Loucy (cell line): ENCODE measurements around the gene ACTN1.

Experiments used
- H2AFZ ChIP-seq: fragments of 200-600 bp; sonication (generic); 2 replicates; pipeline ENCODE4 v1.6.0; 2016; ENCODE audit warnings: antibody characterized with exemption, mild to moderate bottlenecking, low read length, moderate library complexity
- H3F3A ChIP-seq: fragments of 200-600 bp; 2 replicates; pipeline ENCODE4 v1.6.0; 2016; ENCODE audit warnings: antibody characterized with exemption, low read depth, mild to moderate bottlenecking
- H3K27me3 ChIP-seq: fragments of 200-600 bp; sonication (generic); 2 replicates; pipeline ENCODE4 v1.6.1; 2014; ENCODE audit warnings: low read length, mild to moderate bottlenecking; ENCODE audit not compliant: insufficient read depth, poor library complexity, severe bottlenecking
- H3K36me3 ChIP-seq: fragments of 200-600 bp; sonication (generic); 2 replicates; pipeline ENCODE4 v1.6.1; 2016; ENCODE audit warnings: low read length; ENCODE audit not compliant: insufficient read depth
- H3K4me1 ChIP-seq: fragments of 200-600 bp; sonication (generic); 2 replicates; pipeline ENCODE4 v1.5.1; 2014; ENCODE audit warnings: low read length, mild to moderate bottlenecking; ENCODE audit not compliant: insufficient read depth, poor library complexity, severe bottlenecking
- H3K4me2 ChIP-seq: fragments of 200-600 bp; sonication (generic); 2 replicates; pipeline ENCODE4 v1.6.0; 2014; ENCODE audit warnings: antibody characterized with exemption, low read length, low read depth, mild to moderate bottlenecking; ENCODE audit not compliant: poor library complexity, severe bottlenecking
- H3K4me3 ChIP-seq: fragments of 200-600 bp; sonication (generic); 2 replicates; pipeline ENCODE4 v1.5.1; 2014; ENCODE audit warnings: low read length, mild to moderate bottlenecking, mixed read lengths; ENCODE audit not compliant: poor library complexity, severe bottlenecking
- H3K79me2 ChIP-seq: fragments of 200-600 bp; sonication (generic); 2 replicates; pipeline ENCODE4 v1.6.1; 2014; ENCODE audit warnings: low read length; ENCODE audit not compliant: insufficient read depth
- H3K9ac ChIP-seq: fragments of 200-600 bp; sonication (generic); 2 replicates; pipeline ENCODE4 v1.6.0; 2014; ENCODE audit warnings: mild to moderate bottlenecking, low read depth, low read length, moderate library complexity; ENCODE audit not compliant: poor library complexity, severe bottlenecking
- H3K9me2 ChIP-seq: fragments of 200-600 bp; sonication (generic); replicated peaks from 2 replicates; pipeline ENCODE4 v1.6.1; 2016; ENCODE audit warnings: low read depth, low read length, mixed read lengths
- H3K9me3 ChIP-seq: fragments of 200-600 bp; sonication (generic); 2 replicates; pipeline ENCODE4 v1.6.1; 2014; ENCODE audit warnings: mild to moderate bottlenecking, antibody characterized with exemption, low read length, low read depth; ENCODE audit not compliant: insufficient read depth
- H4K20me1 ChIP-seq: fragments of 200-600 bp; sonication (generic); 2 replicates; pipeline ENCODE4 v1.6.0; 2014; ENCODE audit warnings: antibody characterized with exemption, low read length, mild to moderate bottlenecking; ENCODE audit not compliant: insufficient read depth, poor library complexity, severe bottlenecking
- EZH2phosphoT487 ChIP-seq: fragments of 200-600 bp; IDR thresholded peaks from 2 replicates; pipeline ENCODE4 v1.6.1; 2018; ENCODE audit warnings: antibody characterized with exemption, mild to moderate bottlenecking, moderate library complexity, borderline replicate concordance
- TF ChIP-seq, protein P1 (sequence below): fragments of 200-600 bp; sonication (generic); conservative IDR thresholded peaks from 2 replicates; pipeline ENCODE4 v1.5.1; 2014; ENCODE audit warnings: mild to moderate bottlenecking, antibody characterized with exemption, low read length

ACTN1 gene

DNA sequence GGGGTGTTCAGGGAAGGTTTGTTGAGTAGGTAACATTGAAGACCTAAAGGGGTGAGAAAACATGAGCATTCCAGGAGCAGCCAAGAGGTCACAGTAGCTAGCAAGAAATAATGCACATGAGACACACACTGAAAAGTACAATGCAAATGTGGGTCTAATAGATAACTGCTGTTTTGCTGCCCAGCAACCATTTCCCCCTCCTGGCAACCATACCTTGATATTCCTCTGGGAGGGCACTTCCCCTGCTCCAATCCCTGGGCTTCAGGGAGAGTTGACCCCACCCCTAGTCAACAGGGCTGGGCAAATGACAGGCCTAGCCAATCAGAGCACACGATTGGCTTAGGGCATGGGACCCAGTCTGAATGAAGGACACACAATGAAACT lies 8.5 kb upstream of the ACTN1 start:
- peak overlapping the region; percentile 28 for H3K9ac ChIP-seq
- no peaks in the 10 kb centered on the region for H3K9me2 ChIP-seq
- H3K9me3 ChIP-seq = no peaks in the 10 kb centered on the region
- H3K4me2 ChIP-seq = no peak overlapping the region
- H3F3A ChIP-seq = no peaks in the 10 kb centered on the region
- H3K27me3 ChIP-seq = no peaks in the 10 kb centered on the region
- H3K4me1 ChIP-seq = peaks cover 14% of the 10 kb centered on the region
- no peaks in the 10 kb centered on the region for H3K79me2 ChIP-seq
- H4K20me1 ChIP-seq = no peaks in the 10 kb centered on the region
- H3K36me3 ChIP-seq = no peaks in the 10 kb centered on the region
- TF ChIP-seq, protein P1, sequence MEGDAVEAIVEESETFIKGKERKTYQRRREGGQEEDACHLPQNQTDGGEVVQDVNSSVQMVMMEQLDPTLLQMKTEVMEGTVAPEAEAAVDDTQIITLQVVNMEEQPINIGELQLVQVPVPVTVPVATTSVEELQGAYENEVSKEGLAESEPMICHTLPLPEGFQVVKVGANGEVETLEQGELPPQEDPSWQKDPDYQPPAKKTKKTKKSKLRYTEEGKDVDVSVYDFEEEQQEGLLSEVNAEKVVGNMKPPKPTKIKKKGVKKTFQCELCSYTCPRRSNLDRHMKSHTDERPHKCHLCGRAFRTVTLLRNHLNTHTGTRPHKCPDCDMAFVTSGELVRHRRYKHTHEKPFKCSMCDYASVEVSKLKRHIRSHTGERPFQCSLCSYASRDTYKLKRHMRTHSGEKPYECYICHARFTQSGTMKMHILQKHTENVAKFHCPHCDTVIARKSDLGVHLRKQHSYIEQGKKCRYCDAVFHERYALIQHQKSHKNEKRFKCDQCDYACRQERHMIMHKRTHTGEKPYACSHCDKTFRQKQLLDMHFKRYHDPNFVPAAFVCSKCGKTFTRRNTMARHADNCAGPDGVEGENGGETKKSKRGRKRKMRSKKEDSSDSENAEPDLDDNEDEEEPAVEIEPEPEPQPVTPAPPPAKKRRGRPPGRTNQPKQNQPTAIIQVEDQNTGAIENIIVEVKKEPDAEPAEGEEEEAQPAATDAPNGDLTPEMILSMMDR = no peak
- TF ChIP-seq EZH2phosphoT487 = no peak
- H3K4me3 ChIP-seq = no peak overlapping the region
- H2AFZ ChIP-seq = no peak overlapping the region

DNA sequence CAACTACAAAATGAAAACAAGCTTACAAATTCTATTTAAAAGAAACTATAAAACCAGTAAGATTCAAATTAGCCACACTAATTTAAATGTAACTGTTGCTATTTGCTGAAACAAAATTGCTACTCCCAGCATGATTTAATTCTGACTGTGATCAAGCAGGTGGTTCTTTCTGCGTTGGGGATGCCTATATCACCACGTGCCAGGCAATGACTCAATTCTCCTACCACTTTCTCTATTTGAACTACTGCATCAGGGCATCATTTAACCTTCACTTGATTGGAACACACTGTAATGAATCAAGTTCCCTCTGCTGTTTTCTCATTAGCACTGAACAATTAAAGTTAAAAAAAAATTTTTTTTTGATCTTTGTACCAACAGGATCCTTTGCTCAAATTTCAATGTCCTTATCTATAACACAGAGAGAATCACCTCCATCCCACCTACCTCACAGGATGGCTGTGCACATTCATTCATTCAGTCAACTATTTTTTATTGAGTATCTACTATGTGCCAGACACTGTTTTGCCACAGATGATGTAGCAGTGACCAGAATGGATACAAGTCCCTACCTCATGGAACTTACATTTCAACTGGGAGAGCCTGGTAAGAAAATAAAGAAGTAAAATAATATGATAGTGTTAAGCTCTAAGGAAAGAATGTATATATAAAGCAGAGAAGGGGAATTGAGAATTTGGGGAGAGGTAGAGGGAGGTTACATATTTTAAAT lies 8.0 kb upstream of the ACTN1 start:
- Histone ChIP-seq H3K79me2 (no peaks in the 10 kb centered on the region), H3K4me3 (no peak overlapping the region), H3K4me1 (peaks cover 14% of the 10 kb centered on the region), H3K9ac (no peak overlapping the region), H3K9me3 (no peaks in the 10 kb centered on the region), H4K20me1 (no peaks in the 10 kb centered on the region), H3K36me3 (no peaks in the 10 kb centered on the region), H3F3A (no peaks in the 10 kb centered on the region), H3K27me3 (no peaks in the 10 kb centered on the region), H2AFZ (no peak overlapping the region), H3K9me2 (no peaks in the 10 kb centered on the region), H3K4me2 (no peak overlapping the region)
- TF ChIP-seq EZH2phosphoT487 = no peak
- TF ChIP-seq, protein P1 = no peak

GRCh38 chr14:68986225-68986624 lies 7.1 kb upstream of the ACTN1 start:
- peaks cover 14% of the 10 kb centered on the region for H3K4me1 ChIP-seq
- H3K36me3 ChIP-seq = no peaks in the 10 kb centered on the region
- H3K79me2 ChIP-seq = no peaks in the 10 kb centered on the region
- no peak overlapping the region for H3K4me2 ChIP-seq
- no peaks in the 10 kb centered on the region for H3K9me3 ChIP-seq
- H3K27me3 ChIP-seq = no peaks in the 10 kb centered on the region
- TF ChIP-seq EZH2phosphoT487 = no peak
- TF ChIP-seq, protein P1 = no peak
- no peak overlapping the region for H2AFZ ChIP-seq
- no peak overlapping the region for H3K4me3 ChIP-seq
- H3F3A ChIP-seq = no peaks in the 10 kb centered on the region
- H3K9me2 ChIP-seq = no peaks in the 10 kb centered on the region
- H3K9ac ChIP-seq = no peak overlapping the region
- H4K20me1 ChIP-seq = no peaks in the 10 kb centered on the region
